SHP77 (cell line): ENCODE measurements around the gene SERPINB5.

ENCODE experiments used
- DNase-seq, 2 experiments: peaks; one replicate each; lab custom pipeline; 2025; lab: John Stamatoyannopoulos, UW

SERPINB5 gene

DNA sequence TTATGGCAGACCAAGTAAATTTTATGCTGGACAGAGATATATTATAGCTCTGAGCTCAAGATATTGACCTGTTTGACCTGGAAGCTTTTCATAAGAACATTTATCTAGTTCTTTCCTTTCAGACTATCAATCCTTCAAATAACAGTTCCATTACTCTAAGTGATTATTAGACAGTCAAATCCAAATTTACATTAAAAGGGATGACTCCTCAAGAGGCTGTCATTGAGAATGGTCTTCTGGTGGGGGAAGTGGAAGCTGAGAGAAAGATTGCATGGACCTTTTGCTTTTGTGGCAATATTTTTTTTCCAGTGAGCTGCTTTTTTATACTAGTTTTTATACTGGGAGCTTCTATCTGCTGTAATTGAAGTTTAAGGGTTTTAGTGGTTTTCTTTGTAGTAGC is 50.5 kb downstream of the SERPINB5 start:
- DNase-seq, result no peak

DNA sequence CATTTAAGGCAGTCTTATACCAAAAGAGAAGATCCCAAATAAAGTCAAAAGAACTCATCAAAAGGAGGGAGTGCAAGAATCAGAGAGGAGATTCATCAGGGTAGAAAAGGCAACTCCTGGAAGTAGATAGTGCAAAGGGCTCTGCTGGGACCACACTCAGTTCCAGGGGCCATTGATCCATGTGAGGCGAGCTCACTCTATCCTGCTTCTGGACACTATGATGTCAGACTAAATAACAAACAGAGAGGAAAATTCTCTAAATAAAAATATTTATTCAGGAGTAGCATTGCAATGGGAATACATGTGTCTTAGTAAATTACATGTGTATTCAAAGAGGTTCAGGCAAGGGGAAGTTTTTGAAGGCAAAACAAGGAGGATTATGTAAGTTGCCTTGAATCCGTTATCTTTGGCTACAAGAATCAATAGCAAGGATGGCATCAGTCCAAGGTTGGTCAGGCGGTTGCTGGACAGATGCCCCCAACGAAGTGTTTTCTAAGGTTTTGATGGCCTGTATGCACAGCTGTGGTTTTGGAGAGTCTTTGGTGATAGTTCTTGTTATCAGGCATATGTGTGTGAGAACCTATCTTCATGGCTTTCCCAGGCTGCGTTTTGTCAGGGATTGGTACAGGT is 52.2 kb downstream of the SERPINB5 start:
- no peak for DNase-seq

DNA sequence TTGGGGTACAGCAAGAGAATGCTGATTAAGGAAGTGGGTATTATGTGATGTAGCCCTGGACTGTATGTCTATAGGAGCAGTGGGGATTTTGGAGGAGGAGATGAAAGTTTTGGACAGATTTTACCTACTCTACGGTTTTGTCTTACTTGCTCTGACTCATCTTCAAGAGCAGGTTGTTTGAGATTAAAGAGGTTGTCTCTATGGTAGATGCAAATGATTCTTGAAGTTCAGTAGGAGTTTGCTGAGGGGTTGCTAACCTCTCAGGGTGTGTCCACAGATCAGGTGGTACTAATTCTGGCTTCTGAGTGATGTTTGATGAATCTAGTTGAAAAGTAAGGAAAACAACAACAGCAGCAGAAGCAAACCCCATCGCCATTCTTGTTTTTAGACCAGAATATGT is 55.7 kb downstream of the SERPINB5 start:
- no peak for DNase-seq

DNA sequence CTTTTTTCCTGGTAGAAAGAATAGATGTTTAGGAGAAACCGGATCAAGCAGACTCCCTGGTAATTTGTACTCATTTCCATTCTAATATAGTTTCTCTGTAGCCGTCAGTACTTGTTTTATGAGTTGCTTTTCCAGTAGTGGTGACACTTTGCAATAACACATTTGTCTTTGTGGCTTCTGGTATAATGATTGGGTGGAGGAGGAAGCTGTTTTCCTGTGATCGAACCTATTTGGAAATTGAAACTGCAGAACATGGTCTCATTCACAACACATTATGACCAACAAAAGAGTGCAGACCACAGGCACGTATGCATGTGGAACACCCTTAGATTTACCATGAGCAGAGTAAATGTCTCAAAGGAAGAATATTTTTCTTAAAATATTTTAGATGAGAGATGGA is 57.9 kb downstream of the SERPINB5 start:
- DNase-seq, result no peak

DNA sequence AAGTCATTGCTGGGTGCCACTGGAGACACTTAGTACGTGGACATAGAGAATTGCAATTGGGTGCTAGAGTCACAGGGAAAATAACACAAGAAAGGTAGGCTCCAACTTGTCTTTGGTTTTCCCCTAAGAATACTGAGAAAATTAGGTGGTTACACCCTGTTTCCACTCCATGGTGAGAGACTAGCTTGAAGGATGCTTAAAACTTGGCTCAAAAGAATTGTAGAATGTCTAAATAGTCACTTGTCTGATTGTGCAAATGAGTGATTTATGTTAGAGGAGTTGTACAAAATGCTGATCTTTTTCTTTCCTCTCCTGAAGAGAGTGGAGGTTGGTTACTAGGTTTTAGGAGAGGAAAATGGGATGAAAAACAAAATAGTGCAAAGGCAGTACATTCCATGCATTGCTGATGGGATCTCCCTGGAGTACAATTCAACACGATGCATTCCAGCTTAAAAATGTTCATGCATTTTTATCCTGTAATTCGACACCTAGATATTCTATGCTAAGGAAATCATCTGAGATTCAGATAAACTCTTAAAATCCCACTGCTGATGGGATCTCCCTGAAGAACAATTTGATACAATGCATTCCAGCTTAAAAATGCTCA is 63.2 kb downstream of the SERPINB5 start:
- DNase-seq, result no peak

DNA sequence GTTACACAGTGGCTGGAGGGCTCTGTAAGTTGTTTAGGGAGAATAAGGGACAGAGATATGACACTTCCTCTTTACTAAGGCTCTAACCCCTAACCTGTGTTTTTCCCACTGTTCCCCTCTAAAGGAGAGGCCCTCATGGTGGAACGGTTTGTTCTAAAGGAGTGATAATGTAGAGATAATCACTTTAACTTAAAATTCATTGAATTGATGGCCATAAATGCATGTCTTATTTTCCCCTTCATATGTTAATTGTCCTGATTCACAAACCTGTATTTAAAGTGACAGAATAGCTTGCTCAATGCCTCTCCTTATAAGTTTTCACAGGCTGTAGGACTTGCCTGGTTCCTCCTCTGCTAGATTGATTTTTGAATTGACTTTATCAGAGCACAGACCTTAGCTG is 65.3 kb downstream of the SERPINB5 start, which contains the start of gene SERPINB12:
TSS of gene SERPINB12 (plus strand) at position 301 of the 400 bp plus-strand sequence. CDS start 13,791 bp downstream, outside the sequence.
- no peak for DNase-seq

DNA sequence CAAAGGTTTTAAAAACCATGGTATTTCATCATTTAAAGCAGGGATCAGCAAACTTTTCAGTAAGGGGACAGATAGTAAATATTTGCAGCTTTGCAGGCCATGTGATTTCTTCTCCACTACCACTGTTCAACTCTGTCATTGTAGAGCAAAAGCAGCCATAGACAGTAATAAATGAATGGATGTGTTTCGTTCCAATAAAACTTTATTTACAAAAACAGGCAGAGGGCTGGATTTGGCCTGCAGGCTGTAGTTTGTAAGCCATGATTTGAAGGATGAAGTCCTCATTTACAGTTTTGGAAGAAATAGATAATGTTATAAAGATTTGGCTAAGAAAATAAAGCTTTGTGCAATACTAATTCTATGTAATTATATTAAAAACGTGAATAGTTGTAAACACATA is 67.3 kb downstream of the SERPINB5 start:
- no peak for DNase-seq

DNA sequence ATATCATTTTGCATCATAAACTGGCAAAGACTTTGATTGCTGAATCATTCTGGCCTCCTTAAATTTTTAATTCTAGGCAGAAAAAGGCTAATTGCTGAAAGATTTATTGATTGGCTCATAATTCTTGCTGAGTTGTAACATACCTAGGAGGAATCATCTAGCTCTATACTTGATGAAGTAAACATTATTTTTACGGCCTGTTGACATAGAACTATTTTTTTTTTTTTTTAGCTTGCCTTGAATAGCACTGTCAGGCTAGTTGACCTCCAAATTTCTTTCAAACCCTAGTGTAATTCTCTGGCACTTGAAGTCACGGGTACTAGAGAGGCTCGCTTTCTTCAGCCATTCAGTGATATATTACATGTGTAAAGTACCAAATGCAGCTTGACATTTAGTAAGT is 68.2 kb downstream of the SERPINB5 start:
- no peak for DNase-seq

DNA sequence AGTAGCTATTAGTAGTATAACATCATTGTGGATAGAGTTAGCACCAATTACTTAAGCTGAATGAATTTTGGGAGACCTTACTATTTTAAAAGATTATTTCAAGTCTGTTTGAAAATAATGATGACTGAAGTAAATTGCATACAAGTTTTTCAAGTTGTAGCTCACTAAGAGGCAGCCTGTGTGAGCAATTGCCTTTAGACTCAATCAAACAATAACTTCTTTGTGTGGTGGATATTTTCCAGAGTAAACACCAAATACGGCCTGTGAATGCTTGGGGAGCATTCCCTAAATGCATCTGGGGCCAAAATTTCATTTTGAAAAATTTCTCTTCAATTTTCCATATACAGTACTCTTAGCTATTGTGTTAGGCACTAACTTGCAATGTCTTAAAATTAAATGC is 73.3 kb downstream of the SERPINB5 start:
- DNase-seq, result no peak

DNA sequence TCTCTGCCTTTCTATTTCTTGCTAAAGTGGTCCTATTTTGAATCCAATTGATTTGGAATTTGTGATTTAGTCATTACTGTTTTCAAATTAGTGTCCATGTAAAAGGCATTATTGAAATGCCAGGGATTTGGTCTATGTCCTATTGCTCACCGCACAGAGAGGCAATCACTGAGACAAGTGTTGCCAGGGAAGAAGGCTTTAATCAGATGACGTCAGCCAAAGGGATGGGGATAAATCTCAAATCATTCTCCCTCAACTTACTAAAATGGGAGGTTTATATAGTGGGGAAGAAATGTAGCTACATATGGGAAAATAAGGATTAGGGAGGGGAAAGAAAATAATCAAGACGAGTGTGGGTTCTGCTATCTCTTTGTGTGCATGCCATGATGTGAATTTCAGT is 75.0 kb downstream of the SERPINB5 start:
- DNase-seq, result no peak

DNA sequence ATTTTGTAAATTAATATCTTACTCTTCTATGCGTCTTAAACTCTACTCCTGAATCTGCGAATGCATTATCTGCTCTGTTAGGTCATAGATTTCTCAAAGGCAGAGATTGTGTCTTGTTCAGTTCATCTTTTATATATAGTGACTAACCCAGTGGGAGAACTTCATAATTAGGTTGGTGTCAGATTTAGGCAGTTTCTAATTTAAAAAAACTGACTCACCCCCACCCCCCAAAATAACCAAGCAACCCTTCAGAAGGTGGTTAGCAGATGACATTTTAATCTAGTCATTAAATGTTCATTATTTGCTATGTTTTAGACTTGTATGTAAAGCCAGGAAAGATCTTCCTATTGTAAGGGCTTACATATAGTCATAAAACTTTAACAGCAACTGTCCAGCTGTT is 75.8 kb downstream of the SERPINB5 start:
- no peak for DNase-seq

DNA sequence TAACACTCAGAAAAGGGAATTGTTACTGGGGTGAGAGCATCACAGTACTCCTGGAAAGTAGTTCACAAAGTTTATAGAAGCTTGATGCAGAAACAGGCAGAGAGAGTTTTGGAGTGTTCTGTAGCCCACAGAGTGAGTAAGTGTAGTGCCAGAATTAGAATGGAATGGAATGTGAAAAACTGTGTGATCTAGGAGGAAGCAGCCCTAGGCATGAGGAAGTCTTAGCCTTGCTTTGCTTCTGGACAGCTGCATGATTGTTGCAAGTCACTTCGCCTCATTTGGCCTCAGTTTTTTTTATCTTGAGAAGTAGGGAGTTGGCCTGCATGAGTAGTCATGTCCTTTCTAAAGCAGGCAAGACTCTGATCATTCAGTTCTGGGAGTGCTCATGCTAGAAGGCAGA is 76.3 kb downstream of the SERPINB5 start:
- no peak for DNase-seq
